CD4-positive, alpha-beta T cell (primary cell): ENCODE measurements around the gene GALM. TPM values are rescaled to one million over a fixed set of nuclear protein-coding genes. Genes with fewer than 3 reads are reported as not detected.

Source experiments
- ATAC-seq: fragments of 200-7000 bp; cut with Tn5 transposase; one replicate; pipeline ENCODE4 v1.10.0; 2022; ENCODE audit warnings: mild to moderate bottlenecking; ENCODE audit not compliant: poor library complexity
- CTCF ChIA-PET: fragments of 350-600 bp; sonication (Branson Sonifier 250); formaldehyde crosslinking; loops from one replicate; lab custom pipeline; 2021; ENCODE audit warnings: antibody characterized with exemption, inconsistent platforms; lab: Charles Lee
- POLR2A ChIA-PET: fragments of 350-600 bp; sonication (Branson Sonifier 250); formaldehyde crosslinking; loops from one replicate; lab custom pipeline; 2021; ENCODE audit warnings: antibody characterized with exemption, inconsistent platforms; lab: Charles Lee
- DNase-seq, 14 experiments: peaks; one replicate each; pipeline ENCODE4 v3.0.0-alpha.2; 2013 to 2020; ENCODE audit warnings: mixed read lengths in 2 of 14
- H3K27ac ChIP-seq, 2 donors: one replicate each; pipeline versions ENCODE4 v1.5.1 to v1.7.0; 2013; ENCODE audit warnings: low read length in 2 of 2, low read depth in 1 of 2, mild to moderate bottlenecking in 1 of 2
- H3K27me3 ChIP-seq, 2 experiments: 1 replicate in 1 of 2; 2 replicates in 1 of 2; pipeline versions ENCODE4 v1.6.1 to v1.7.0; 2013; ENCODE audit warnings: low read length in 2 of 2, control low read depth in 1 of 2, mild to moderate bottlenecking in 1 of 2, moderate library complexity in 1 of 2; ENCODE audit not compliant: insufficient read depth in 2 of 2, control insufficient read depth in 1 of 2
- H3K36me3 ChIP-seq: one replicate; pipeline ENCODE4 v1.6.1; 2013; ENCODE audit warnings: low read length, control low read depth; ENCODE audit not compliant: insufficient read depth
- H3K4me1 ChIP-seq: one replicate; pipeline ENCODE4 v1.6.1; 2013; ENCODE audit warnings: low read length, control low read depth; ENCODE audit not compliant: insufficient read depth
- H3K4me3 ChIP-seq: one replicate; pipeline ENCODE4 v1.5.1; 2013; ENCODE audit warnings: mild to moderate bottlenecking, low read length, moderate library complexity
- H3K9me3 ChIP-seq, 2 experiments: 1 replicate in 1 of 2; 2 replicates in 1 of 2; pipeline versions ENCODE4 v1.6.1 to v1.7.0; 2013; ENCODE audit warnings: low read length in 2 of 2, mild to moderate bottlenecking in 2 of 2, control low read depth in 1 of 2, moderate library complexity in 1 of 2; ENCODE audit not compliant: control insufficient read depth in 1 of 2, insufficient read depth in 1 of 2
- H3K27ac Mint-ChIP-seq: one replicate; pipeline ENCODE4 v1.8.0; 2020; ENCODE audit warnings: mixed read lengths
- H3K27me3 Mint-ChIP-seq: one replicate; pipeline ENCODE4 v1.8.0; 2021; ENCODE audit warnings: mixed read lengths
- H3K36me3 Mint-ChIP-seq: one replicate; pipeline ENCODE4 v1.8.0; 2021; ENCODE audit warnings: low read depth, mixed read lengths
- H3K4me1 Mint-ChIP-seq: one replicate; pipeline ENCODE4 v1.8.0; 2021; ENCODE audit warnings: low read depth, mixed read lengths
- H3K4me3 Mint-ChIP-seq: one replicate; pipeline ENCODE4 v1.8.0; 2020; ENCODE audit warnings: mild to moderate bottlenecking, mixed read lengths
- H3K9me3 Mint-ChIP-seq: one replicate; pipeline ENCODE4 v1.8.0; 2020; ENCODE audit warnings: mixed read lengths
- CTCF ChIP-seq: fragments of 200-600 bp; IDR thresholded peaks from one replicate; pipeline ENCODE4 v1.8.0; 2022; ENCODE audit warnings: antibody characterized with exemption, mild to moderate bottlenecking
- intact Hi-C, 2 experiments: fragments of 100-400 bp; cut with DNase I in 1 of 2; cut with micrococcal nuclease in 1 of 2; formaldehyde crosslinking; loops; one replicate each; pipeline versions ENCODE4 v1.15.1 to v1.9.0; 2023 to 2025; cut with DNase I, micrococcal nuclease
- total RNA-seq, 174 experiments: library from RNA in 2 of 174; stranded (reverse) in 2 of 174; gene quantifications; one replicate each; pipeline ENCODE4 v1.2.3 and lab custom pipeline; 2021 to 2026

The GALM gene
- total RNA-seq, 2 experiments from 2014 or later, result 5.9 to 7.0 TPM

GRCh38 chr2:38722271-38723061, 56.6 kb downstream of the GALM start:
- peak in 4 of 14 experiments; percentile 27 to 68 (median 50) for DNase-seq
- ChIA-PET POLR2A (interaction anchor here (0.6 to 3.0 kb wide), 10 partner anchors 13 to 141 kb away, joined by 3 to 11 read pairs (median 6); partner anchors contain the start of gene SRSF7), CTCF (interaction anchor here (1.1 to 6.1 kb wide), 9 partner anchors 9 to 146 kb away, joined by 3 to 47 read pairs (median 5); partner anchors contain the start of genes GALM and HNRNPLL)
- H3K4me1 Mint-ChIP-seq, result peaks cover 52% of the 10 kb centered on the region
- Histone ChIP-seq H3K36me3 (peaks cover 11% of the 10 kb centered on the region), H3K4me3 (no peak overlapping the region), H3K9me3 (peaks cover 0 to 4% of the 10 kb centered on the region in 2 experiments), H3K27ac (peak overlapping the region in 1 of 2 donors; percentile 0), H3K27me3 (no peaks in the 10 kb centered on the region), H3K4me1 (peaks cover 35% of the 10 kb centered on the region)
- peak overlapping the region; percentile 79 for H3K27ac Mint-ChIP-seq
- peaks cover 3% of the 10 kb centered on the region for H3K9me3 Mint-ChIP-seq
- intact Hi-C loops, result loop anchor here (1.0 to 5.0 kb wide), 2 partner anchors 40 kb away; no protein-coding TSS in a partner anchor
- peak; percentile 73 for ATAC-seq
- peak overlapping the region; percentile 21 for H3K4me3 Mint-ChIP-seq
- peaks cover 26% of the 10 kb centered on the region for H3K36me3 Mint-ChIP-seq
- no peaks in the 10 kb centered on the region for H3K27me3 Mint-ChIP-seq
- TF ChIP-seq CTCF, result no peak

GRCh38 chr2:38723173-38723572, 57.3 kb downstream of the GALM start:
- Mint-ChIP-seq H3K27me3 (no peaks in the 10 kb centered on the region), H3K4me1 (peaks cover 52% of the 10 kb centered on the region), H3K9me3 (peaks cover 3% of the 10 kb centered on the region), H3K36me3 (peaks cover 22% of the 10 kb centered on the region), H3K4me3 (peak overlapping the region; percentile 21), H3K27ac (peak overlapping the region; percentile 79)
- ChIA-PET CTCF (interaction anchor here (0.7 to 6.1 kb wide), 10 partner anchors 10 to 187 kb away, joined by 3 to 47 read pairs (median 4); partner anchors contain the start of genes GALM and HNRNPLL), POLR2A (interaction anchor here (0.6 to 3.0 kb wide), 7 partner anchors 14 to 141 kb away, joined by 3 to 11 read pairs (median 6); partner anchors contain the start of gene SRSF7)
- no peak for TF ChIP-seq CTCF
- no peak for DNase-seq
- Histone ChIP-seq H3K4me3 (no peak overlapping the region), H3K9me3 (peaks cover 0 to 4% of the 10 kb centered on the region in 2 experiments), H3K27me3 (no peaks in the 10 kb centered on the region), H3K4me1 (peaks cover 35% of the 10 kb centered on the region), H3K36me3 (peaks cover 12% of the 10 kb centered on the region), H3K27ac (peak overlapping the region in 1 of 2 donors; percentile 0)
- no peak for ATAC-seq
- intact Hi-C loops, result loop anchor here in 1 of 2 experiments (5.0 kb wide), 1 partner anchor 41 kb away; no protein-coding TSS in a partner anchor

GRCh38 chr2:38727661-38728060, 61.7 kb downstream of the GALM start:
- H3K36me3 ChIP-seq, result peaks cover 46% of the 10 kb centered on the region
- Mint-ChIP-seq H3K27ac (no peak overlapping the region), H3K36me3 (peaks cover 31% of the 10 kb centered on the region), H3K27me3 (no peaks in the 10 kb centered on the region), H3K4me1 (peaks cover 29% of the 10 kb centered on the region), H3K9me3 (no peaks in the 10 kb centered on the region), H3K4me3 (no peak overlapping the region)
- H3K27ac ChIP-seq, result no peak overlapping the region
- DNase-seq (no peak), ATAC-seq (no peak)
- ChIA-PET POLR2A (interaction anchor here (1.5 kb wide), 1 partner anchor 146 kb away, joined by 3 read pairs; no protein-coding TSS in a partner anchor), CTCF (interaction anchor here (0.6 kb wide), 1 partner anchor 41 kb away, joined by 3 read pairs; no protein-coding TSS in a partner anchor)
- no peak for TF ChIP-seq CTCF
- no peaks in the 10 kb centered on the region for H3K27me3 ChIP-seq
- no peaks in the 10 kb centered on the region for H3K9me3 ChIP-seq
- intact Hi-C loops, result no loop called here
- peaks cover 21% of the 10 kb centered on the region for H3K4me1 ChIP-seq
- H3K4me3 ChIP-seq, result no peak overlapping the region
